Fibroblast of the conjunctiva (primary cell): ENCODE measurements around the gene TTLL11.
A peak's percentile ranks its signal among the peaks of the same experiment; 100 is the strongest.

Source experiments
- DNase-seq: peaks from one replicate; pipeline ENCODE4 v3.0.0-alpha.2; 2010; ENCODE audit warnings: low read depth

Gene TTLL11

DNA sequence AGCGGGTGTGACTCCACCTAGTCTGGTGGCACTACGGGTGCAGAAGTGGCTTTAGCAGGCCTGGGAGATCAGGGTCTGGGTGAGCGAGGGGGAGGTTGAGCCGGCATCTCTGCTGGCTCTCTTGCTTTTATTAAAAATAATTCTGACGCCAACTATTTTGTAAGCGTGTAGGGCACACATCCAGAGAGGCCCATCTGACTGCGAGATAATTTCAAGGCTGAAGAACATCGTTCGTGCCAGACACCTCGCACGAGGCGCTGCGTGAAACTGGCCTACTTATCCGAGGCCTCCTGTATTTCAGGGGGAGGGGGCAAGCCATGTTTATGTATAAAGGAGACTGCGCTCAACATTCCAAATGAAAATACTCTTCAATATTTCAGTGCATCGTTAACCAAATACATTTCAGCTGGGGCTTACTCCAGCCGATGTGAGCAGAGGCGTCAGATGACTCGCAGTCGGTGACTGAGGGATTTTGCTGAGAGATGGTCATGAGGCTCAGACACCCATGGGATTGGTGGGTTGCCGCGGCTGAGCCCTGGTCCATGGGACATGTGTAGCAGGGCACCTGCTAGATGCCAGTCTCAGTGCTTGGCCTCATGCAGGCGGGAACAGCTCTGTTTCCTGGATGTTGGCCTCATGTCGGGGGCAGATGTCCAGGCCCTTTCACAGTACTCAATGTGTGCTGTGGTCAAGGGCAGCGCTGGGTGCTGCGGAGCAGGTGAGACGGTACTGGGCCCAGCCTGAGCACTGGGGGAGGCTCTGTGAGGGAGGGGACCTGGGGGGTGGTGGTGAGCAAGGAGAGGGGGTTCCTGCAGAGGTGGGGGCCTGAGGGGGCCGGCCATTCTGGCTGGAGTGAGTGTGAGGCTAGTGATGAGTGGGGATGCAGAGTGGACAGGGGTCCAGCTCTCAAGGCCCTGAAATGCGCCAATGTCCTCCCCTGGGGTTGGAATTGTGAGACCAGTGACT lies 240.2 kb downstream of the TTLL11 start:
- DNase-seq = peak; percentile 35

DNA sequence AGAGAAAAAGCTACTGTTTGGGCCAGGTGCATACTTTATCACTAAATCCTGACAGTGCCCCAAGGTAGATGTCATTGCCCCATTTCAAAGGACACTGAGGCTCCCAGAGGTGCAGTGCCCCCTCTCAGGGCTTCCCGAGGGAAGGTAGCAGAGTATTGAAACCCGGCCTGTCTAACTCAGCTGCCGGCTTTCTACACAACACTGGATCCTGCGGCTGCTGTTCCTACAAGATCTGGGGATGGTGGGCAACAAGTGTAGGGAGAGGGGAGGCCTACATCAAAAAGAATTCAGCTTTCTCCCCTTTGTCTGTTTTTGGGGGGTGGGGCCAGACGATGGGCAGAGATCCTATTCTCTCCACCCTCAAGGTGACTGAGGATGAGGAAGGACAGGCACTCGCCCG lies 240.9 kb downstream of the TTLL11 start:
- DNase-seq = no peak

DNA sequence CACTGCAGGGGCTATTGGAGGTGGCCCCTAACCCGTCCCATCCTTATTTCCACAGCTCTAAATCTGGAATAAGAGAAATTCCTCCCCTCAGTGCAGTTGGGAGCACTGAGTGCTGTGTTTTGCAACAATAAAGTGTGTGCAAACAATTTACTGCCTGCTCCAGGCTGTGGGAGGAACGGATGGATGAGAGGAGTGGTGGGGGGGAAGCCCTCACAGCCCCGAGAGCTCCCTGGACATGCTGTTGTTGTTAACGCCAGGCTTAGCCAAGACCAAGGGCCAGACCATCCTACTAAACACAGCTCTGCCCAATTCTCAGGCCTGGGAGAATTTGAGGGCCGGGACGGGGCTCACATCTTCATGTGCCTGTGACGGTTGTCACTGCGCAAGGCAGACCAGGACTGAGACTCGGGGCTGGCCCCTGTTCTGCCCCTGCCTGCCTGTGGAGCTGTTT lies 241.4 kb downstream of the TTLL11 start:
- DNase-seq = no peak

DNA sequence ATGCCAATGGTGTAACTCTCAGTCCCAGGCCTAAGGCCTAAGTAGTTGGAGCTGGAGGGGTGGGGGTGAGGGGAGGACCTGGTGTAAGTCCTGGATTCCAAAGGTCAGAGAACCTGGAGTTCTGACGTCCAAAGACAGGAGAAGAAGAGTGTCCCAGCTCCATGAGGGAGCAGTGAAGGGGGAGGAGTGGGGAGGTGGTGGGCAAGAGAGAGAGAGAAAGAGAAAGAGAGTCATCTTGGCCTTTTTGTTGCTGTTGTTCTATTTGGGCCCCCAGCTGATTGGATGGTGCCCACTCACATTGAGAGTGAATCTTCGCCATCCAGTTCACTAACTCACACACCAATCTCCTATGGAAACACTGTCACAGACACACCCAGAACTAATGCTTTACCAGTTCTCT lies 242.7 kb downstream of the TTLL11 start:
- no peak for DNase-seq

DNA sequence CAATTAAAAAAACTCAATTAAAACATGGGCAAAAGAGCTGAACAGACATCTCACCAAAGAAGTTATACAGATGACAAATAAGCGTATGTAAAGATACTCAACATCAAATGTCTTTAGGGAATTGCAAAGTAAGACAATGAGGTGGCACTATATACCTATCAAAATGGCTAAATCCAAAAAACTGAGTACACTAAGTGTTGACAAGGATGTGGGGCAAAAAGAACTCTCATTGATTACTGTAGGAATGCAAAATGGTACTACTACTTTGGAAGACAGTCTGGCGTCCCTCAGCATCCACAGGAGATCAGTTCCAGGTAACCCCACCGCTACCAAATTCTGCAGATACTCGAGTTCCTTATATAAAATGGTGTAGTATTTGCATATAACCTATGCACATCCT lies 243.6 kb downstream of the TTLL11 start:
- DNase-seq = no peak

DNA sequence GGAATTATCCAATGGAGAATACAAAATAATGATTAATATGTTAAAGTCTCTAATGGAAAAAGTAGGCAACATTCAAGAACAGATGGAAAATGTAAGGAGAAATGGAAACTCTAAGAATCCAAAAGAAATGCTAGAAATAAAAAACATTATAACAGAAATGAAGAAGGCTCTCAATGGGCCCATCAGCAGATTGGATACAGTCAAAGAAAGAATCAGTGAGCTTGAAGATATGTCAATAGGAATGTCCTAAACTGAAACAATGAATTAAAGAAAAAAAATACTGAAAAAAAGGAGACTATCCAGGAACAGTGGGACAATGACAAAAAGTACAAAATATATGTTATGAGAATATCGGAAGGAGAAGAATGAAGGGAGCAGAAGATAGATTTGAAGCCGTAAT lies 248.5 kb downstream of the TTLL11 start:
- DNase-seq = no peak

DNA sequence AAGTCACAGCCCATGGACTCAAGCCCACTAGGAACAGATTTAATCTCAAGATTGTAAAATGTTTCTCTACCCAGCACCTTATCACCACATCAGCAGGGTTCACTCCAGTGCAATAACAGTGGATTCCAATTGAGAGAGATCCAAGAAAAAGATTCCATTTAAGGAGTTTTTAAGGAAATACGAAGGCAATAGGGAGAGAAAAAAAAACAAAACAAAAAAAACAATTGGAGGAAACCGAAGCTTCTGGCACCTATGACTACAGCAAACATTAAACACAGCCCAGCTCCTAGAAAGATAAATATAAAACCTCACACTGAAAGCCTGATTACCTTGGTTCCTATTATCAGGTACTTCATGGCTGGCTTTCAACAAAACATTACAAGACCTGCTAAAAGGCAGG lies 249.0 kb downstream of the TTLL11 start:
- no peak for DNase-seq

DNA sequence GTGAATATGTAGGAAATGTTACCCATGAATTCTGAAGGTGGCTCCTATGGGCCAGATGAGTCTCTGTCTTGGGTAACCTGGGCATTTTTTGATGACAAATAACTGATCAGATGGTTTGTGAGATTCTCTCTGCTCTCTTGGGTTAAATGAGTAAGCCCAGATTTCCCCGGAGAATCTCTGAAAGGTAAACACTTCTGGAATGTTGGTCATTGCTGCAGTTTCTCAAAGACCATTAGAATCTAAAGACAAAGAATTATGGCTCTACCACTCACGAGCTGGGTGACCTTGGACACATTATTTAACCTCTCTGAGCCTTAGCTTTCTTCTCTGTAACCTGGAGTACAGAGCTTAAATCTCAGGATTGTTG lies 250.5 kb downstream of the TTLL11 start:
- DNase-seq = no peak

DNA sequence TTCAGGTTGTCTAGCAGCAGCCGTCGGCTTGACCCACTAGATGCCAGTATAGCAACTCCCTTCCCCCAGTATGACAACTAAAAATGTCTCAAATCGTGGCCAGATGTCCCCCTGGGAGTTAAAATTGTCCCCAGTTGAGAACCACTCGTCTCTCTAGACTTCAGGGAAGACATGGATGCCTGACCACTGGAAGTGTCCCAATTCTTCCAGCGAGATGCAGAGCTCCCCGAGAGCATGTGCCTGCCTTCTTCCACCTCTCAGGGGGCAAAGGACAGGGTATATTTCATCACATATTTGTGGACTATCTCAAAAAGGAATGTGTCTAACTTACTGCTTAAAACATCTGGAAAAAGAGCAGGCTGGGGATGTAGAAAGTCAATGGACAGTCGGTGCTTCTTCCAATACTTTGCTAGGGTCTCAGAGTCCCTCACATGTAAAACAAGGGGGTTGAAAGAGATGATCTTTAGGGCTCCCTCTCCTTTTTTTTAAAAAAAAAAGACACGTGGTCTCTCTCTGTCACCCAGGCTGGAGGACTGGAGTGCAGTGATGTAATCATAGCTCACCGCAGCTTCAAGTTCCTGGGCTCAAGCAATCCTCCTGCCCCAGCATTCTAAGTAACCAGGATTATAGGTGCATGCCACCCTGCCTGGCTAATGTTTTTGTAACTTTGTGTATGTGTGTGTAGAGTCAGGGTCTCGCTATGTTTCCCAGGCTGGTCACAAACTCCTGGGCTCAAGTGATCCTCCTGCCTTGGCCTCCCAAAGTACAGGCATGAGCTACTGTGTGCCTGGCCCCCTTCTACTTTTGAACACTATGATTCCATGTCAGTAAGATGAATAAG lies 251.1 kb downstream of the TTLL11 start:
- no peak for DNase-seq

DNA sequence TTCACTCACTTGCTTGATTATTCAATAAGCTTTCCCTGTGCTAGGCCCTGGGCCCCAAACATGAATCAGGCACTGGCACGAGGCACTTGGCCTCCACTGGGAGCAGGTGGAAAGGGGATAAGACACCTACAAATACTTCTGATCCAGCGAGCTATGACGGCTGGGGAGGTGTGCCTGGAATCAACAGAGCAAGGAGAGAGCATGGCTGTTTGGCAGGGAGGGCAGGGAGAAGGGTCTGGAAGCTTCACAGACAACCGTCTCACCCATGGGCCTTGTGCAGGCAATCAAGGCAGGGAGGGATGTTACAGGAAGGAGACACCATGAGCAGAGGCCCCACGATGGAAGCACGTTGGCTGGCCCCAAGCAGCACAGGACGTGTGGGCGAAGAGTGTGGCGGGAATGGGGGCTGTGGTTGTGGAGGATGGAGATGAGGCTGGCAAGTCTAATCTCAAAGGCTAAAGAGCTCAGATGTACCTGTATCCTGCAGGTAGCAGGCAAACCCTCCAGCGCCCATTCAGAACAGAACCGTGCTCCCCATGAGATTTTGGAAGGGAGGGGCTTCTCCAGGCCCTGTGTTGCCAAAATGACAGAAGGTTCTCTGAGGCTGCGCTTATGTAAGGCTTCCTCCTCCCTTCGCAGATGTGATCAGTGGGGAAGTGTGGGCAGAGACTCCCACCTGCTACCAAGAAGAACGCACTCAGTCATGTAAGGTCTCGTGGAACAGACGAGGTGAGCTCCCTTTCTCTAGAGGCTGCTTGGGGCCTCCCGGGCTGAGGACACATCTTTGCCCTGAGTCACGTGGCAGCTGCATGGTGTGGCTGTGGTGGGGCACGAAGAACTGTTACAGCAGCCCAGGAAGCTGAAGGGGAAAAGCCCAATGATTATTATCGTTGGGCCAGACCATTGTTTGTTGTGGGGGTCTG lies 252.0 kb downstream of the TTLL11 start:
- DNase-seq = no peak

DNA sequence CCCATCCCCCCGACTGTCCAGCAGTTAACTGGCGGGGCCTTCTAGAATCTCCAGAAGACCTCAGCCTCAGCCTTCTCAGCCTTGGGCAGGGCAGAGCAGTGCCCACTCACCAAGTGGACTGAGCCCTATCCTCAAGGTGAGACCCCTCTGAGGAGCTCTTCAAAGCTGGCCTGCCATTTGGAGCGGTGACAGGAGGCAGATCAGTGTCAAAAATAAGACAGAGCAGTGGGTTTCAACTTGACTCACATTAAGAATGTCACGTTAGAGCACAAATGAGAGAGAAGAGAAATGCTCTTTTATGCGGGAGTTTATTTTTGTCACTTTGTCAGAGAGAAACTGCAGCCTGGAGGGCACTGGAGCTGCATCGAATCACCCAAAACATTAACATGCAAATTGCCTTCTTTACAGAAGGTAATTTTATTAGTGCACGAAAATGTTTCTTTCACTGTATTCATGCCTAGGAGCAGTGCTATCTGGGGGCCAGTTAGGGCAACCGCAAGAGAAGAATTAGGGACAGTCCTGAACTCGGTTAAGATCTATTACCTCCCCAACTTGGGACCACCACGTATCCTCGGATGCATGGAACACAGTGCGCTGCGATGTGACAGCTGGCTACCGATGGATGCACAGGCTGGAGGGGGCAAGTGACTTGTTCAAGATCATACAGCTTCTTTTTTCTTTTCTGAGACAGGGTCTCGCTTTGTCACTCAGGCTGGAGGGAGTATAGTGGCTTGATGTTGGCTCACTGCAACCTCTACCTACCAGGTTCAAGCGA lies 253.2 kb downstream of the TTLL11 start:
- DNase-seq = no peak

DNA sequence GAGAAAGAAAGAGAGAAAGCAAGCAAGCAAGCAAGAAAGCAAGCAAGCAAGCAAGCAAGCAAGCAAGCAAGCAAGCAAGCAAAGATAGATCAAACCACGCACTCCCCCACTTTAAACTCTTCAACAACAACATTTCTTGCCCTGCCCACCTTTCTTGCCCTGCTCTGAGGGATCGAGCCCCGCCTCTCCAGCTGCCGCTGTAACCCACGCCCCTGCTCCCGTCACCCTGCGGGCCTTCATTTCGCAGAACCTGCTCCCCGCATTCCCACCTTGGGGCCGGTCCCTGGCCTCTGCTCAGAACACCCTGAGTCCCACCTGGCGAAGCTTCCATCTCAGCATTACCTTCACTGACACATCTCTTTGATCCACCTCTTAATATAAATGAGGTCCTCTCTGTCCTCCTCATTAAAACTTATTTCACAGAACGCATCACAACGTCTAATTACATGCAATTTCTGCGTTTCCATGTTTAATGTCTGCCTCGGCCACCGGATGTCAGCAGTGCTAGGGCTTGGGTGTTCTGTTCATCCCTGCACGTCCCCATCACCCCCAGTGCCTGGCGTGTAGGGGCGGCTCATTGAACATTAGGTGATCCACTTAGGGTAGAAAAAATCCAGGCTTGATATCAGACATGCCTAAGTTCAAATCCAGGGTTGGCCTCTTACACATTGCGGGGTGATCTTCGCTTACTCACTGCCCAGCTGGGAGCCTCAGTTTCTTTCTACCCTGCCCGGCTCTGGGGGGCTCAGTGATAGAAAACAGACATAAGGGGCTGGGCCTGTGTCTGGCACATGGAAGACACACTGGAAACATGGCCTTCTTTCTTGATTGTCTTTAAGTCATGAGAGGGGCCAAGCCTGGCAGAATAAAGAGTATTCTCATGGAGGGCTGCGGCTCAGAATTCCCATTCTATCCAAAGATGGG lies 254.1 kb downstream of the TTLL11 start:
- DNase-seq = no peak

DNA sequence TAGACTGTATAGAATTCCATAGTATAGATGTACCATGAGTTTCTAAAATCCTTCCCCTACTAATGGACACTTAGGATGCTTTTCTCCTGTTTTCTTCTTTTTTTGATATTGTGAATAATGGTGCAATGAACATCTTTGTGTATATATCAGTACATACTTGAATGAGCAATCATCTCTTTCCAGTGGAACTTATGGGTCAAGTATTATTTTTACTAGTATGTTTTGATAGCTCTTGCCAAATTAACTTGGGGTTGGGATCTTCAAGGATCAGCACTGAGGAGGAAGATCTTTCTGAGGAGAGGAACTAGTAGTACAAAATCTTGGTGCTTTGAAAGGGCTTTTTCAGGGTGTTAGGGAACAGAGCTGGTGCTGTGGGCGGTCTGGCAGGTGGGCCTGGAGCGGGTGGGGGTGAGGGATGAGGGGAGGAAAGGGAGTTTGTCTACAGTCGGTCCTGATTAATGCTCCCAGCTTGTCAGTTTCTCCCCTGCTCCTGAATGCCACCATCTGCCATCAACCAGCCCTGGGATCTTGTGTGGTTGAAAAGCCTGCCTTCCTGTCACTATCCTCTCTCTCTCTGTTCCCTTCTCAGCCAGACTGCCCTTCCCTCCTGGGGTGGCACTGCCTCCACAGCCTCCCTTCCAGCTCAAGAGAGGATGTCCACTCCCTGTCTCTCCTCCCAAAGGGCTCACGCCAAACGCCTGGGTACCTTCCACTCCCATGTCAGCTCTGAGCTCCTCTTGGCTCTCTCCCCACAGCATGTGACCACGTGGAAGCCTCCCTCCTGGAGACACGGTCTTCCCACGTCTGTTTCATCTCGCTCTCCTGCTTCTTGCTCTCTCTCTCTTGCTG lies 255.8 kb downstream of the TTLL11 start:
- DNase-seq = no peak

DNA sequence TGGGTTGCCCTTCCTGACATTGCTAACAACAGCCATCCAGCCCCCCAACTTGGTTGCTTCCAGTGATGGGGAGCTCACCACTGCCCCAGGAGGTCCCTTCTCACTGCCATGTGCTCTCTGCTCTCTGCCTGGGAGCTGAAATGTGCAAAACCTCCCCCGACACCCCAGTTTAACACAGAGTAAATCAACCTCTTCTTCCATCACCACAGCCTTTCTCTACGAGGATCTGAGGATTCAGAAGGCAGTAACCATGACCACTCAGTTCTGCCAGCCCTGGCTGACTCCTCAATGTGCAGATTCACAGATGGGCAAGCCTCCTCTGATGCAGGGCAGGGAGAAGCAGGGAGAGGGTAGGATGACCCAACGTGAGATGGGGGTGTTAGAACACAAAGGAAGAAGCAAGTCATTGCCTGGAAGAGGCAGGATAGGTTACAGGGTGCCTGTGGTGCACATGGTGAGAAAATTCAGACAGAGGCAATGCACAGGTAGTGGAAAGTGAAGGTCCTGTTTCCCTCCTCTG lies 256.7 kb downstream of the TTLL11 start:
- no peak for DNase-seq

DNA sequence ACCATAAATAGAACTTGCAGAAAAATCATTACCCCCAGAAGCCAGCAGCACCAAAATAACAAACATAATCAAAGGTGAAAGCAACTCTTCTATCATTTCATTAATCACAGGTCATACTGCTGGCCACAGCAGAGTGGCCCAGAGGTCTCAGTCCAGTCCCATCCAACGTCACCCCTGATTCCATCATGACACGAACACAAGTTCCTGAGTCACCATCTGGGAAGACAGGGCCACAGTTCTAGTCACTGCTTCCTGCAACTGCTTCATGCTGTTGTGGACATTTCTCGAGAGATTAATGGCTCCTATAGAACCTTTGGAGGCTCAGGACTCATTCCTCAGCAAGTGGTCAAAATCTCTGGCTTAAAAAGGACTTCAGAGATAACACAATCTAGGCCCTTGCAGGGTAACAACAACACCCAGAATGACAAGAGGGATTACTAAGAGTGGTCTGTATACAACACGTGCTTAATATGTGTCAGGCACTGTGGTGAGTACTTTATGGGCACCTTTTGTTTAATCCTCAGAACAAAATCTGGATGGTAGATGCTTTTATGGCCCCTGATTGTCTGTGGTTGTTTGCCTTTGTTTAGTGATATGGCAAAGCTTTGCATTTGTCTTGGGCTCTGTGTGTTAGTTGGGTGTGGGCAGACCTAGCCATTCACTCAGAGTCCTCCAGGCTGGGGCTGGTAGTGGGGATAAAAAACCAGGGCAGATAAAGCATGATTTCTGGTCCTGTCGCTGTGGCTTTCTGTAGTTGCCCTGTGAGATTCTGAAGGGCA lies 257.3 kb downstream of the TTLL11 start:
- DNase-seq = no peak

DNA sequence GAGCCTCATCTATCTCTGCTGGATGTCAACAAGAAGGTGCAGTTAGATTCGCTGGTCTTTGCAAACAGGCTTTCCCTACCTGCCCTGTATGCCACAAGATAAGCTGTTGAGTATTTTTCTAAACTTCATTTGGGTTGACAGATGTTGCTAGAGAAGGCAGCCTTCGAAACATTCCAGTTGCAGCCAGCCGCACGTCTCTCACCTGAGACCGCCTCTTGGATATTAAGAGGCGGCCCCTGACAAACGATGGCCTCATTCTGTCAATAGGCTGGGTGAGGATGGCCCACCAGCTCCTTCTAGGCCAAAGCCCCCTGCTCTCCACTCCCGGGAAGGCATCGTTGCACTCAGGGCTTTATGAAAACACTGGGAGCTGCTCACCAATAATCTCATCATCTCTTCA lies 260.0 kb downstream of the TTLL11 start:
- no peak for DNase-seq

DNA sequence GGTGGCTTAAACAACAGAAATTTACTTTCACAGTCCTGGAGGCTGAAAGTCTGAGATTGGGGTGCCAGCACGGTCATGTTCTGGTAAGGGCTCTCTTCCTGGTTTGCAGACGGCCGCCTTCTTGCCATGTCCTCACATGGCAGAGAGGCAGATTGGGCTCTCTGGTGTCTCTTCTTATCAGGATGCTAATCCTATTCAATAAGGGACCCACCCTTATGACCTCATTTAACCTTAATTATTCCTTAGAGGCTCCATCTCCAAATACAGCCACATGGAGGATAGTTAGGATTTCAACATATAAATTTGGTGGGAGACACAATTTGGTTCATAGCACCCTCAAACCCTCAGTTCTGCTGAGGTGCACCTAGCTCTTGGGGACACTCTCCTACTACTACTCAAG lies 261.2 kb downstream of the TTLL11 start:
- DNase-seq = no peak
